HG03175 (cell line): ENCODE results near the gene SYMPK.
"Not testable (repeated sequence)": the region's sequence is repeated elsewhere in the genome, so short reads cannot be mapped to it uniquely, and the experiment has no call there.

Experiments used
- ATAC-seq: cut with Tn5 transposase; IDR thresholded peaks from one replicate; pipeline ENCODE4 v1.9.1; 2021; ENCODE audit warnings: mild to moderate bottlenecking, moderate library complexity; ENCODE audit not compliant: unreplicated experiment

SYMPK gene

GRCh38 chr19:45809643-45810159, 53.2 kb downstream of the SYMPK start:
- no peak for ATAC-seq

DNA sequence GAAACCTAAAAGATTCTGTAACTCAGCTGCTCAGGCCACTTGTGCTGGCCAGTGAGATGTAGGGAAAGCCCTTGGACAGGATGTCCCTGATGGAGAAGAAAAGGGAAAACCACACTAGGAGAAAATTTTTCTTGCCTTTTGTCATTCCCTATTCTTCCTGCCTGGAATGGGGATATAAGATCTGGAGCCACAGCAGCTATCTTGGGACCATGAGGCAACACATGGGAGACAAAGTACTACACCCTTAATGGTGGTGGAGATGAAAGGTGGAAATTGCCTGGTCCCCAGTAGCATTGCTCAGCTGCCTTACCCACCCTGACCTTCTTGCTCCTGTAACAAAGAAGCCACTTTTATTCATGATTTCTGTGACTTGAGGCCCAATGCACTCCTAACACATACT, 57.2 kb downstream of the SYMPK start:
- no peak for ATAC-seq

- no peak for ATAC-seq
These were observed 58.1 kb downstream of the SYMPK start for GRCh38 chr19:45804959-45805230.

- ATAC-seq, result no peak
These were observed 58.6 kb downstream of the SYMPK start for GRCh38 chr19:45804140-45804958.

DNA sequence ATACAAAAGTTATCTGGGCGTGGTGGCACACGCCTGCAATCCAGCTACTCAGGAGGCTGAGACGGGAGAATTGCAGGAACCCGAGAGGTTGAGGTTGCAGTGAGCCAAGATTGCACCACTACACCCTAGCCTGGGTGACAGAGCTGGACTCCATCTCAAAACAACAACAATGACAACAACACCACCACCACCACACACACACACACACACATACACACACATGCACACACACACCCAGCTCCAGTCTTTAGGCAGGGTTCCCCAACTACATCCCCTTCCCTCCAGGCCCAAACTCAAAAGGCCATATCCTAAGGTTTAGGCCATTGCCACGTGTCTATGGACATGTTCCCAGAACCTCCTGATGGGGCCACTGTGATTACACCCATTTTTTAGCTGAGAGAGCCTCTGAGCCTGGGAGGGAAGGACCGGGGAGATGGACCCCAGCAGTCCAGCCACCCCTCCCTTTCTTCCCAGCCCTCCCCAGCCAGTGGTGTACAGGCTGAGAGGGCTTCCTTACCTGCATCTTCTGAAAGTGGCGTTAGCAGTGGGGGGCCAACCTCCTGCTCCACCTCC, 61.3 kb downstream of the SYMPK start:
- no peak for ATAC-seq

DNA sequence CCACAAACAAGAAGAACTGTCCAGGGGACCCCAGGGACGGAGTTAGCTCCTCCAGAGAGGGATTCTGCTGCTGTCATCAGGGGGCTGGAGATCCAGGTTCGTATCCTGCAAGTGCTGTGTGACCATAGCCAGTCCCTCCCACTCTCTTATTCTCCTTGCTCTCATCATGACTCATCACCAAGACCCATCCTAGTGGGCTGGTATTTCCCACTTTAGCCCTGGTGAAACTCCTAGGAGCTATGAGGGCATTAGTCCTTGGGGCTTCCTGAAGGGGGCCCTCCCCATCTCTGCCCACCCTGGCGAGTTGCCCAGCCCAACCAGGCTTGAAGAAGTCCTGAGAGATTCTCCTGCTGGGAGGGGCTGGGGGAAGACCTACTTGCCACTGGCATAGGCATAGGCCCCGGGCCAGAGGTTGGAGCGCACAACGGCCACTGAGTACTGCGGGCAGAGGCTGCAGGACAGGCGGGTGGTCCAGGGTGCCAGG, 62.8 kb downstream of the SYMPK start:
- ATAC-seq, result no peak

- ATAC-seq, result not testable (repeated sequence)
These were observed 63.4 kb downstream of the SYMPK start for GRCh38 chr19:45799541-45799940.

DNA sequence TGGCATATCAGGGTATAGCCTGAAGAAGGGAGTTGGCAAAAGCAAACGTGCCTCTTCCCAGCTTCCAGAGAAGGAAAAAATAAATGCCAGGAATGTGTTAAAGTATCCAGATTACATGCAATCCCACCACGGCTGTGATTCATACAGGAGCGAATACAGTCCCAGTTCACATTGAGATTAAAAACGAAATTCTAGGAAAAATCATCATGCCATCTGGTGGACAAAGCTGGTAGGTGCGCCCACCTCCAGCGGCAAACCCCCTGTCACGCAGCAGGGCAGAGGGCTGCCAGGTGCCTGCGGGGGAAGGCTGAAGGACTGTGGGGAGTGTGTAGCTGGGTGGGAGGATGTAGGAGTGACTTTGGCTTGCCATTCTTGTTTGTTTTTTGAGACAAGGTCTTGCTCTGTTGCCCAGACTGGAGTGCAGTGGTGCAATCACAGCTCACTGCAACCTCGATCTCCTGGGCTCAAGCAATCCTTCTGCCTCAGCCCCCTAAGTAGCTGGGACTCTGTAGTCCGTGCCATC, 63.9 kb downstream of the SYMPK start:
- ATAC-seq, result no peak

- no peak for ATAC-seq
These were observed 68.3 kb downstream of the SYMPK start for GRCh38 chr19:45794627-45795026.

DNA sequence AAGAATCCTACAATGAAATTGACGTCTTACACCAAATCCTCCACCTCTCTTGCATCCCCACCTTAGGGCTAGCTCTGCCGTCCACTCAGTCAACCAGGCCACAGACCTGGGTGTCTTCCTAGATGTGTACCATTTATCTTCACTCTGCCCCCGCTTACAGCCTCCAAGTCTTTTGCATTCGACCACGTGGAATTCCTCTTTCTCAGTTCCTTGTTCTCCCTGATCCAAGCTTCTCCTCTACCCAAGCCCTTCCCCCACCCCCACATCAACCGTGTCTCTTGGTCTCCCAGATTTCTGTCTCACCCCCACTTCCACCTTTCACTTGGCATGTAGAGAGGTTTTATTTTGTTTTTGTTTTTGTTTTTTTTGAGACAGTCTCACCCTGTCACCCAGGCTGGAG, 69.1 kb downstream of the SYMPK start:
- no peak for ATAC-seq

DNA sequence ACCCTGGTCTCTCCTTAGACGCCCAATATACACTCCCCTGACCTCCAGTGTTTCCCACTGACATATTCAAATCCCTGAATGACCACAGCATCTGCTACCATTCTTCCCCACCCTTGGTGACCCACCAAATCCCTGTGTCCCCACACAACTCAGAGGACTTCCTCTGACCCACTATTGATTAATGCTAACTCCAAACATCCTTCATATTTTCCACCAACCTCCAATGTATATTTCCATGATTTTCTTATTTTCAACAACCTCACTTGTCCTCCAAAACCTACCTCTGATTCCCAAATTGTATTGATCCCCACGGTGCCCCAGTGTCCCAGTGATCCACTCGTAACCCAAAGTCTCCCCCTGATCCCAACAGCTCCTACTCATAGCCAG, 69.8 kb downstream of the SYMPK start:
- no peak for ATAC-seq

GRCh38 chr19:45792470-45793177, 70.3 kb downstream of the SYMPK start, which contains the start of gene DMWD:
TSS of gene DMWD (minus strand) at chr19:45792845. CDS start at chr19:45792756, 89 bp downstream.
- ATAC-seq, result peak; percentile 89

DNA sequence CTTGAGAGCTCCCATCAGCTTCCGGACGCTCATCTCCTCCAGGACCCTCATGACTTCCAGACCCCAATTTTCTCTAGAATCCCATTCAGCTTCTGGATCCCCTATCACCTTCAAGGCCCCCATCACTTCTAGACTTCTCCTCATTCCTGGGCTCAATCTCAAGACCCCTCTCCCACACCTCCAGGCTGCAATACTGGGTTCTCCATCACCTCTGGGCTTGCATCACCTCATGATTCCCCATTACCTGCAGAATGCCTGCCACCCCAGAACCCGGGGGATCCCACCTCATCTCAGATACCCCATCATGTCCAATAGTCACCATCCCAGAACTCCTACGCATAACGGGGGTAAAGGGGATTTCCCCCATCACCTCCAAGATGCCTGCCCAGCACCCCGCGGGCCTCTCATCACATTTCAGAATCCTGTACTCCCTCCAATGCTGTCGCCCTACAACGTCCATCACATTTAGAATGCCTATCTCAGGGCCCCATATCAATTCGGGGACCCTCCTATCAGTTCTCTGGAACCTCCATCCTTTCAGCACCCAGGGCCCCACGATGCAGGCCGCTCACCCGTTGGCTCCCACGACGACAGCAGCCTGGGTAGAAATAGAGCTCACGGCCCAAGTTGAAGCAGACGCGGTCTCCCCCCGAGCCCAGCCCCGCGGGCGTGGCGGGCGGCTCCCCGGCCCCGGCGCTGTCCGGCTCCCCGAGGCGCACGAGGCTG, 71.0 kb downstream of the SYMPK start:
- ATAC-seq, result peak; percentile 18

DNA sequence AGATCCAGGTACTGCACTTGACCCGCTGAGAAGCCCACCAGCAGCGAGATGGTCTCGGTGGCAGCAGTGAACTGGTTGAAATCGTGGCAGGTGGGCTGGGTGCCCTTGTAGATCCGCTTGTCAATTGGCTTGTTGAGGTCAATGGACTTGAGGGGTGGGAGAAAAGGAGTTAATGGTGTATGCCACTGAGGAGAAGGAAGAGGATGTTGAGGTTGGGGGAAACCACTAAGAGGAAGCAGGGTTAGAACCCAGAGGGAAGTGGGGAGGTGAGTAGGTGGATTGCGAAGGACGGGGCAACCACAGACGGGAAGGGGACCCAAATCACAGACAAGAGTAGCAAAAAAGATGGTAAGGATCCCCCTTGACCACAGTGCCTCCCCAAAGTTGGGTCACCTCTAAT, 72.0 kb downstream of the SYMPK start:
- ATAC-seq, result no peak

GRCh38 chr19:45789035-45789786, 73.7 kb downstream of the SYMPK start:
- ATAC-seq, result no peak

DNA sequence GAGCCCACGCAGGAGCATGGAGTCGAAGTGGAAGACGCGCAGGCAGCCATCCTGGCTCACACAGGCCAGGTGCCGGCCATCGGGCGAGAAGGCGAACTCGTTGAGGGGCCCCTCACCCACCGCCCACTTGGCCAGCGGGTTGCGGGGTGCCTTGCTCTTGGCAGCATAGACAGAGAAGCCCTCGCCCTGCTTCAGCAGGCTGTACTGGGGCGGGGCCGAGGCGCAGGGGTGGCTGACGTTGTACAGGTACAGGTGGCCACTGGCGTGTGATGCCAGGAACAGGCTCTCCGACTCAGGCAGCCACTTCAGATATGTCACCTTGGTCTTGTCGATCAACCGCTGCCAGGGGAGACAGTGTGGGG, 76.4 kb downstream of the SYMPK start:
- ATAC-seq, result no peak

GRCh38 chr19:45785781-45786532, 77.0 kb downstream of the SYMPK start:
- no peak for ATAC-seq

- ATAC-seq, result no peak
These were observed 77.8 kb downstream of the SYMPK start for GRCh38 chr19:45785097-45785496.

- ATAC-seq, result no peak
These were observed 78.9 kb downstream of the SYMPK start for GRCh38 chr19:45784096-45784495.
